ENCODE data around the gene NRXN3. TPM values are rescaled to one million over a fixed set of nuclear protein-coding genes. Genes with fewer than 3 reads are reported as not detected.

Gene NRXN3
- total and polyA plus RNA-seq, 2 of the 13 experiments (the other 11 are each of a cell fraction or from before 2014, with no cell fraction given) = 0.03 TPM; not detected in 1

DNA sequence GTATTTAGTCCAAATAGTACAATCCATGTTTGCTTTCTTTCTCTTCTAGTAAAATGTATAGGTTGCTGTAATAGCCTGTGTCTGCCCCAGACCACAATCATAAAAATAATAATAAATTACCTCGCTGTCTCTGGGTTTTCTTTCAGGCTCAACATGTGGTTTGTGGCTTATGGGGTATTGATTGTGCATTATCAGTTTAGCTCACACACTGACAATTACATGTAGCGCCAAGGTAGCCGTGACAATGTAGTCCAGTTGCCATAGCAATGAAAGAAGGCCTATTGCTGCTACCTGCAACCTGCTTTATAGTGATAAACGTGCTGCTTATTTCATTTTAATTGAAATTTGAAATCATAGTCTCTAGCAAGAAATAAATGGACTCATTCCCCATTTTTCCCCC lies 1009.8 kb downstream of the NRXN3 start:
- Histone ChIP-seq H3K36me3 (replicated peaks in 1 of 2; ENCODE audit: control insufficient read depth in 1 of 2, insufficient read depth in 2 of 2, low read length in 2 of 2) (no peaks in the 10 kb centered on the region), H3K4me3 (replicated peaks in 1 of 3; ENCODE audit: insufficient read depth in 1 of 3, low read depth in 2 of 3, low read length in 3 of 3) (no peak overlapping the region), H3K79me2 (ENCODE audit: insufficient read depth, low read length) (no peaks in the 10 kb centered on the region), H3K9me3 (ENCODE audit: low read length) (peaks cover 47% of the 10 kb centered on the region), H3K9ac (ENCODE audit: insufficient read depth, low read depth, low read length) (no peak overlapping the region), H3K4me1 (ENCODE audit: insufficient read depth, low read length) (no peaks in the 10 kb centered on the region), H3K4me2 (ENCODE audit: low read depth, low read length) (no peak overlapping the region), H3K27ac (ENCODE audit: extremely low read length, insufficient read depth, low read length) (no peak overlapping the region), H3K27me3 (ENCODE audit: control insufficient read depth in 1 of 2, insufficient read depth in 2 of 2, low read length in 2 of 2) (no peaks in the 10 kb centered on the region), H2AFZ (ENCODE audit: low read length) (no peak overlapping the region), H4K20me1 (ENCODE audit: insufficient read depth, low read length) (no peaks in the 10 kb centered on the region)
- ChIA-PET POLR2A (no interaction called here), CTCF (ENCODE audit: low intra/inter-chr PET ratio, low total read pairs) (no interaction called here)
- in situ Hi-C loops (cut with HindIII; ENCODE audit: extremely low pct_ligation_motif_present, low pct_unique_long_range_greater_than_20kb) = no loop called here
- FAIRE-seq (no peak), DNase-seq (ENCODE audit: low spot score) (no peak), ATAC-seq (no peak)
- TF ChIP-seq, protein P1, sequence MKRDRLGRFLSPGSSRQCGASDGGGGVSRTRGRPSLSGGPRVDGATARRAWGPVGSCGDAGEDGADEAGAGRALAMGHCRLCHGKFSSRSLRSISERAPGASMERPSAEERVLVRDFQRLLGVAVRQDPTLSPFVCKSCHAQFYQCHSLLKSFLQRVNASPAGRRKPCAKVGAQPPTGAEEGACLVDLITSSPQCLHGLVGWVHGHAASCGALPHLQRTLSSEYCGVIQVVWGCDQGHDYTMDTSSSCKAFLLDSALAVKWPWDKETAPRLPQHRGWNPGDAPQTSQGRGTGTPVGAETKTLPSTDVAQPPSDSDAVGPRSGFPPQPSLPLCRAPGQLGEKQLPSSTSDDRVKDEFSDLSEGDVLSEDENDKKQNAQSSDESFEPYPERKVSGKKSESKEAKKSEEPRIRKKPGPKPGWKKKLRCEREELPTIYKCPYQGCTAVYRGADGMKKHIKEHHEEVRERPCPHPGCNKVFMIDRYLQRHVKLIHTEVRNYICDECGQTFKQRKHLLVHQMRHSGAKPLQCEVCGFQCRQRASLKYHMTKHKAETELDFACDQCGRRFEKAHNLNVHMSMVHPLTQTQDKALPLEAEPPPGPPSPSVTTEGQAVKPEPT (CRISPR knock-in tag; IDR thresholded peaks at IDR 0.05; ENCODE audit: low read depth) = no peak
- no peak for TF ChIP-seq TAF1 (CRISPR knock-in tag; IDR thresholded peaks at IDR 0.05)
- no peak for TF ChIP-seq ZC3H4 (CRISPR knock-in tag; IDR thresholded peaks at IDR 0.05; ENCODE audit: borderline replicate concordance)
- TF ChIP-seq ZBTB3 (CRISPR knock-in tag; IDR thresholded peaks at IDR 0.05; ENCODE audit: borderline replicate concordance, low read depth) = no peak
- intact Hi-C loops (cut with micrococcal nuclease; ENCODE audit: unreplicated experiment) = no loop called here
- no TSS peak for BruUV-seq (replicated peaks)
- WGBS (ENCODE audit: low lambda C conversion rate) = 0% methylated on average over 4 of the region's 4 CpGs

DNA sequence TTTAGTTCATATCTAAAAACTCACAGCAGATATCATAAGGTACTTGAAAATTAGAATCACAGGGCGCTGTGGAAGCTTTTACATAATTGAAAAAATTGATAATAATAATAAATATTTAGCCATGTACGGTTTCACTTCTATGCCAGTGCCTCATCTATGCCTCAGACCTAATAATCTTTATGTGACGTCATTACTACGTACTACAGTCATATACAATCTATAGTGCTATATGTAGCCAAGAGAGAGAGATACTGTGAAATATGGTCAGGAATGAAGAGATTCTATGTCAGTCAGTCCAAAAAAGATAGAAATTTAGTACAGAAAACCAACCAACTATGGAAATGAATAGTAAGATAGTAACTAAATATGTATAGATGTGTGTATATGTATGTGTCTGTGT lies 1010.5 kb downstream of the NRXN3 start:
- intact Hi-C loops (cut with micrococcal nuclease; ENCODE audit: unreplicated experiment) = no loop called here
- H3K4me3 ChIP-seq (replicated peaks in 1 of 3; ENCODE audit: insufficient read depth in 1 of 3, low read depth in 2 of 3, low read length in 3 of 3) = no peak overlapping the region
- H3K4me1 ChIP-seq (ENCODE audit: insufficient read depth, low read length) = no peaks in the 10 kb centered on the region
- no peak for TF ChIP-seq KLF6 (CRISPR knock-in tag; IDR thresholded peaks at IDR 0.05)
- TF ChIP-seq NFIB (CRISPR knock-in tag; IDR thresholded peaks at IDR 0.05; ENCODE audit: borderline replicate concordance) = no peak
- no peak for TF ChIP-seq FOXK2 (IDR thresholded peaks at IDR 0.05)
- TF ChIP-seq ZBTB33 (CRISPR knock-in tag; IDR thresholded peaks at IDR 0.05) = no peak
- TF ChIP-seq ATF7 (IDR thresholded peaks at IDR 0.05) = peak; percentile 94
- no peak for TF ChIP-seq ATF7 (CRISPR knock-in tag; IDR thresholded peaks at IDR 0.05)
- no peak for TF ChIP-seq FIP1L1 (IDR thresholded peaks at IDR 0.05; ENCODE audit: borderline replicate concordance, insufficient read depth, low read depth, low read length)
- TF ChIP-seq, protein P2, sequence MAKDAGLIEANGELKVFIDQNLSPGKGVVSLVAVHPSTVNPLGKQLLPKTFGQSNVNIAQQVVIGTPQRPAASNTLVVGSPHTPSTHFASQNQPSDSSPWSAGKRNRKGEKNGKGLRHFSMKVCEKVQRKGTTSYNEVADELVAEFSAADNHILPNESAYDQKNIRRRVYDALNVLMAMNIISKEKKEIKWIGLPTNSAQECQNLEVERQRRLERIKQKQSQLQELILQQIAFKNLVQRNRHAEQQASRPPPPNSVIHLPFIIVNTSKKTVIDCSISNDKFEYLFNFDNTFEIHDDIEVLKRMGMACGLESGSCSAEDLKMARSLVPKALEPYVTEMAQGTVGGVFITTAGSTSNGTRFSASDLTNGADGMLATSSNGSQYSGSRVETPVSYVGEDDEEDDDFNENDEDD (CRISPR knock-in tag; IDR thresholded peaks at IDR 0.05; ENCODE audit: borderline replicate concordance) = no peak
- TF ChIP-seq DR1 (CRISPR knock-in tag; IDR thresholded peaks at IDR 0.05) = no peak

More for the DNA sequence above, 1010.5 kb downstream of the NRXN3 start:
- no peak for FAIRE-seq
- no peaks in the 10 kb centered on the region for H3K36me3 ChIP-seq (replicated peaks in 1 of 2; ENCODE audit: control insufficient read depth in 1 of 2, insufficient read depth in 2 of 2, low read length in 2 of 2)
- no peak overlapping the region for H3K4me2 ChIP-seq (ENCODE audit: low read depth, low read length)
- POLR2A ChIA-PET = no interaction called here
- WGBS (ENCODE audit: low lambda C conversion rate) = 11% methylated on average over 4 of the region's 4 CpGs
- H3K9me3 ChIP-seq (ENCODE audit: low read length) = peaks cover 40% of the 10 kb centered on the region
- H3K9ac ChIP-seq (ENCODE audit: insufficient read depth, low read depth, low read length) = no peak overlapping the region
- ATAC-seq = no peak
- H3K27me3 ChIP-seq (ENCODE audit: control insufficient read depth in 1 of 2, insufficient read depth in 2 of 2, low read length in 2 of 2) = no peaks in the 10 kb centered on the region
- in situ Hi-C loops (cut with HindIII; ENCODE audit: extremely low pct_ligation_motif_present, low pct_unique_long_range_greater_than_20kb) = no loop called here
- no peaks in the 10 kb centered on the region for H4K20me1 ChIP-seq (ENCODE audit: insufficient read depth, low read length)
- DNase-seq (ENCODE audit: low spot score) = no peak
- H3K27ac ChIP-seq (ENCODE audit: extremely low read length, insufficient read depth, low read length) = no peak overlapping the region
- BruUV-seq (replicated peaks) = no TSS peak
- H2AFZ ChIP-seq (ENCODE audit: low read length) = no peak overlapping the region
- H3K79me2 ChIP-seq (ENCODE audit: insufficient read depth, low read length) = no peaks in the 10 kb centered on the region
- CTCF ChIA-PET (ENCODE audit: low intra/inter-chr PET ratio, low total read pairs) = no interaction called here

Data from HepG2 (cell line).